Mammary epithelial cell (primary cell): ENCODE data around the gene NSF.

Source experiments
- CTCF ChIP-seq, 2 donors: IDR thresholded peaks in 1 of 2; conservative IDR thresholded peaks in 1 of 2; 2 replicates each; pipeline ENCODE4 v1.5.1; 2011 to 2012; ENCODE audit warnings: inconsistent platforms in 2 of 2, low read length in 2 of 2, mild to moderate bottlenecking in 2 of 2, control low read depth in 1 of 2, low read depth in 1 of 2; ENCODE audit not compliant: insufficient read depth in 1 of 2; ENCODE audit errors: extremely low read depth in 1 of 2
- EZH2 ChIP-seq: IDR thresholded peaks from 2 replicates; pipeline ENCODE4 v1.6.1; 2012; ENCODE audit warnings: low read length, inconsistent platforms, borderline replicate concordance

- TF ChIP-seq CTCF (conservative IDR thresholded peaks at IDR 0.05 in 1 of 2, IDR thresholded peaks at IDR 0.05 in 1 of 2; ENCODE audit: extremely low read depth in 1 of 2, insufficient read depth in 1 of 2, low read depth in 1 of 2, low read length in 2 of 2) (no peak), EZH2 (no peak)
Measured at GRCh38 chr17:46796524-46796923, 206.1 kb downstream of the NSF start.
